Ishikawa (cell line): ENCODE measurements around the gene VPS54.

Experiments
- RAD21 ChIP-seq: IDR thresholded peaks from 2 replicates; pipeline ENCODE4 v1.6.1; 2012; ENCODE audit warnings: low read depth
- YY1 ChIP-seq: IDR thresholded peaks from 2 replicates; pipeline ENCODE4 v1.6.1; 2012; ENCODE audit warnings: low read depth

DNA sequence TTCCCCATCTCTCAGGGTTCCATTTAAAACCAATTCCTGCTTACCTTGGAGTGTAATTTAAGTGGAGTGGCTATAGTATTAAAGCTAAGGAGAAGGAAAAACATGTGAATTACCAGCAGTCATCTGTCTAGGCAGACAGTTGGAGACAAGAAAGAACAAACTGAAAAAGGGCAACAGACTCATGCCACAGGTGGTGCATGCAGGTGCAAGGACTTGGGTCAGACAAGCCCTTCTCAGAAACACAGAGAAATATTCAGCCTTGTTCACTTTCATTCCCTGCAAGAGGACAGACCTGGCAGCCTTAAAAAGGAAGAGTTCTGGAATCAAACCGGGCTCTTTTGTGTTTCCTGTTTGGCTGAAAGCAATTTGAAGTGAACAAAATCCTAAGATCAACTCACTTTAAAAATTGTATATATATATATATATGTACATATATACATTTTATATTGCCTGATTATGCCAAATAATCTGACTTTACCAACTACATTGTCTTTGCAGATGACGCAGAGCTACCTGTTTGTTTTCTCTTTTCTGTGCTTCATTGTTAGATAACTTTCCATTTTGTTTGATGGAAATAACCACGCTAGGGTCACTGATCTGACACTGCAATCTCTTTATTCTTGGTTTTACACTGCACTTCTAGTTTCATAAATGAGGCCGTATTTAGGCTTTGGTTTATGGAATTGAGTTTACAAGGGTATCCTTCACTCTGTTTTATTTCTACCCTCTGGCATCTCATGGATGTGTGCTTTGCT lies 35.1 kb upstream of the VPS54 start:
- TF ChIP-seq YY1 (no peak), RAD21 (no peak)
